NOMO-1 treated with DMSO at 0.1 percent for 48 hours (cell line): ENCODE results near the gene ULBP3.
A peak's percentile ranks its signal among the peaks of the same experiment; 100 is the strongest.
"Not testable (repeated sequence)": the region's sequence is repeated elsewhere in the genome, so short reads cannot be mapped to it uniquely, and the experiment has no call there.

Experiments
- DNase-seq: peaks from one replicate; lab custom pipeline; 2025; ENCODE audit not compliant: unreplicated experiment; lab: John Stamatoyannopoulos, UW

ULBP3 gene

DNA sequence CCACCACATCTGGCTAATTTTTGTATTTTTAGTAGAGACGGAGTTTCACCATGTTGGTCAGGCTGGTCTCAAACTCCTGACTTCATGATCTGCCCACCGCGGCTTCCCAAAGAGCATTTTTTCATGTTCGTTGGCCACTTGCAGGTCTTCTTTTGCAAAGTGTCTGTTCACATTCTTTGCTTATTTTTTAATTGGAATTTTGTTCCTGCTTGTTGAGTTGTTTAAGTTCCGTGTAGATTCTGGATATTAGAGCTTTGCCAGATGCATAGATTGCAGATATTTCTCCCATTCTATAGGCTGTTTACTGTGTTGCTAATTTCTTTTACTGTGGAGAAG lies 51.8 kb downstream of the ULBP3 start:
- not testable (repeated sequence) for DNase-seq

GRCh38 chr6:150016324-150017185 lies 52.4 kb downstream of the ULBP3 start:
- DNase-seq = peak; percentile 44

DNA sequence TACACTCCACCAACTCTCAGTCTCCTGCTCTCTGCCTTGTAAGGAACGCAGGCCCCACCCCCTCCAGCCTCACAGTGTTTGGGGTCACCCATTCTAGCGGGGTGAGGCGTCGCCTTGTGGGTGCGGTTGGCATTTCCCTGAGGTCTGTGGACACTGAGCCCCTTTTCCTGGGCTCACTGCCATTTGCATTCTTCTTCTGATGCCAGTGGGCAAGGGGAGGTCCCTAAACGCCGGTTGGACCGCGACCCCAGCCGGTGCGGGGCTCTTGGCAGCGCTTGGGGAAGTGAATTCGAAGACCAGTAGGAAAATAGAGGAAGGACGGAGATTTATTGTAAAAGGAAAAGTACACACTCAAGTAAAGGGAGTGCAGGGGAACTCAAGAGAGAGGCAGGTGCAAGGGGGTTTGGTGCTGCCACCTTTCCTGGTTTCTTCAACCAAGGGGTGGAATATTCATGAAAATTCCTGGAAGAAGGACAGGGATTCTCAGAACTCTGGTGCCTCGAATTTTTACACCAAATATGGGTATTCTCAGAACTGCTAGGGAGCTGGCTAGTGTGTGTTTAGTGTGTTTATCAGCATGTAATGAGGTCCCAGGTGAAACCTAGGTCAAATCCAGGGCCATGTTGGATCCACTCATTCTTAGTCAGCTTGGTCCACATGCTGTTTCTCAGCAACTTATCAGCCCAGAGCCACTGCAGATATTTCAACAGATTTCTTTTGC lies 53.5 kb downstream of the ULBP3 start:
- DNase-seq = not testable (repeated sequence)

- DNase-seq = not testable (repeated sequence)
These were observed 54.2 kb downstream of the ULBP3 start for GRCh38 chr6:150014623-150015280.

DNA sequence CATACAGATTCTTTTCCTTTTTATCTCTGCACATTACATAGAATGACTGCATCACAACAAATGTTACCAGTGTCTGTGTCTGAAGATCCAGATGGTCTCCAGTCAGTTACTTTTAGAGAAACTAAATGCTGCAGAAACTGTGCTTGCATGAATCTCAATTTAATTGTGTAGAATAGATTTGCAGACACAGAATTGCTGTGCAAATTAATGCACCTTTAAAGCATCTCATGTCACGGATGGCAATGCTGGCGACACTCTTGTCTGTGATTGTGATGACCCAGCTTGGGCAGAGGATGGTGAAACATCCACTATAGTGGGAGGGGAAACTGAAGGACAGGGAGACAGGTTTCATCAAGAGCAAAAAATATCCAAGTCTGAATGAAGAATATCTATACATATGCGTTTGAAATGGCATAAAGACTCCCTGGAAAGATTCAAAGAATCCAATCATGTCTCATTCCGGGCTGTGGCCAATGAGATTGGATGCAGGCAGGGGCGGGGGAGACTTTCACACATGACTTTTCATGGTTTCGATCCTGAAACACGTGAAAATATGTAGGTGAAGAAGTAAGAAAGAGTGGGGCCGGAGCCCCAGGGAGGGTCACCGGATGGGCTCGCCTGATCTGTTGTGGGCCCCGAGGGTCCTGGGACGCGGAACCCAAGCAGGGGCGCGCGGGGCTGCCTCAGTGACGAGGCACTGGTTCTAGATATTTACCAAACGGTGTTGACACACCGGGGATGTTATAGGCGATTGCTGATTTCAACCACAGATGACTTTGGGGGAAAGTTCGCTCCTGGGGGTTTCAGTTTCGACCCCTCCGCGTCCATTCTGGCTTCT lies 54.9 kb downstream of the ULBP3 start:
- not testable (repeated sequence) for DNase-seq

GRCh38 chr6:150012846-150013784 lies 55.8 kb downstream of the ULBP3 start:
- not testable (repeated sequence) for DNase-seq
